HCT116 (cell line): ENCODE results near the gene APC2.

ENCODE experiments used
- EZH2 ChIP-seq: fragments of 200-600 bp; sonication (generic); IDR thresholded peaks from 2 replicates; pipeline ENCODE4 v1.6.1; 2017; ENCODE audit warnings: antibody characterized with exemption, mixed run types
- ZBTB33 ChIP-seq: IDR thresholded peaks from 2 replicates; pipeline ENCODE4 v1.6.1; 2011; ENCODE audit warnings: mild to moderate bottlenecking, low read length, moderate library complexity; ENCODE audit not compliant: insufficient replicate concordance; ENCODE audit errors: extremely low read depth
- TF ChIP-seq, protein P1 (sequence below): IDR thresholded peaks from 2 replicates; pipeline ENCODE4 v1.6.1; 2012; ENCODE audit warnings: low read depth

- TF ChIP-seq EZH2 (no peak), ZBTB33 (no peak)
- TF ChIP-seq, protein P1, sequence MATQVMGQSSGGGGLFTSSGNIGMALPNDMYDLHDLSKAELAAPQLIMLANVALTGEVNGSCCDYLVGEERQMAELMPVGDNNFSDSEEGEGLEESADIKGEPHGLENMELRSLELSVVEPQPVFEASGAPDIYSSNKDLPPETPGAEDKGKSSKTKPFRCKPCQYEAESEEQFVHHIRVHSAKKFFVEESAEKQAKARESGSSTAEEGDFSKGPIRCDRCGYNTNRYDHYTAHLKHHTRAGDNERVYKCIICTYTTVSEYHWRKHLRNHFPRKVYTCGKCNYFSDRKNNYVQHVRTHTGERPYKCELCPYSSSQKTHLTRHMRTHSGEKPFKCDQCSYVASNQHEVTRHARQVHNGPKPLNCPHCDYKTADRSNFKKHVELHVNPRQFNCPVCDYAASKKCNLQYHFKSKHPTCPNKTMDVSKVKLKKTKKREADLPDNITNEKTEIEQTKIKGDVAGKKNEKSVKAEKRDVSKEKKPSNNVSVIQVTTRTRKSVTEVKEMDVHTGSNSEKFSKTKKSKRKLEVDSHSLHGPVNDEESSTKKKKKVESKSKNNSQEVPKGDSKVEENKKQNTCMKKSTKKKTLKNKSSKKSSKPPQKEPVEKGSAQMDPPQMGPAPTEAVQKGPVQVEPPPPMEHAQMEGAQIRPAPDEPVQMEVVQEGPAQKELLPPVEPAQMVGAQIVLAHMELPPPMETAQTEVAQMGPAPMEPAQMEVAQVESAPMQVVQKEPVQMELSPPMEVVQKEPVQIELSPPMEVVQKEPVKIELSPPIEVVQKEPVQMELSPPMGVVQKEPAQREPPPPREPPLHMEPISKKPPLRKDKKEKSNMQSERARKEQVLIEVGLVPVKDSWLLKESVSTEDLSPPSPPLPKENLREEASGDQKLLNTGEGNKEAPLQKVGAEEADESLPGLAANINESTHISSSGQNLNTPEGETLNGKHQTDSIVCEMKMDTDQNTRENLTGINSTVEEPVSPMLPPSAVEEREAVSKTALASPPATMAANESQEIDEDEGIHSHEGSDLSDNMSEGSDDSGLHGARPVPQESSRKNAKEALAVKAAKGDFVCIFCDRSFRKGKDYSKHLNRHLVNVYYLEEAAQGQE: no peak
These were observed 32.6 kb downstream of the APC2 start for GRCh38 chr19:1482361-1483130.
